Measurements from ENCODE around the gene ARSI.

- no peak for TF ChIP-seq CTCF (IDR thresholded peaks at IDR 0.05)
- TF ChIP-seq EP300 (IDR thresholded peaks at IDR 0.05) = no peak
- TF ChIP-seq POLR2A (IDR thresholded peaks at IDR 0.05) = no peak
Observed at GRCh38 chr5:150328515-150328914, 25.8 kb upstream of the ARSI start.
